ENCODE data around the gene NAA35.

DNA sequence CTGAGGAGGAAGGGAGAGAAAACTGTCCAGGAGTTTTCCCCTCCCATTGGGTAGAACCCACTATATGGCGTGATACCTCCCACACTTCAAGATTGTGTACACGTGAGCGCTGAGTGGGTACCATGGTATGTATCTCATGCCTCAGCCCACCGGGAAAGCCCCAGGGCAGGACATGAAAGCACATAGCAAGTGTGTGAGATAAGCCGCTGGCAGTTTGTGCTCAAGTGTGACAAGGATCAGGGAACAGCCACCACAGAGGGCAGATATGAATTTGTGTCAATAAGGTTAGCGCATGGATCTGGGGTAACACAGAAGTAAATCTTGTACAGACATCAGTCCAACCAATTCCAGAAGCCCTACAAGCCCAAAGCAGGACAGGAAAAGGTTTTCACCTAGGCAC lies 42.6 kb upstream of the NAA35 start:
- TF ChIP-seq, protein P1, sequence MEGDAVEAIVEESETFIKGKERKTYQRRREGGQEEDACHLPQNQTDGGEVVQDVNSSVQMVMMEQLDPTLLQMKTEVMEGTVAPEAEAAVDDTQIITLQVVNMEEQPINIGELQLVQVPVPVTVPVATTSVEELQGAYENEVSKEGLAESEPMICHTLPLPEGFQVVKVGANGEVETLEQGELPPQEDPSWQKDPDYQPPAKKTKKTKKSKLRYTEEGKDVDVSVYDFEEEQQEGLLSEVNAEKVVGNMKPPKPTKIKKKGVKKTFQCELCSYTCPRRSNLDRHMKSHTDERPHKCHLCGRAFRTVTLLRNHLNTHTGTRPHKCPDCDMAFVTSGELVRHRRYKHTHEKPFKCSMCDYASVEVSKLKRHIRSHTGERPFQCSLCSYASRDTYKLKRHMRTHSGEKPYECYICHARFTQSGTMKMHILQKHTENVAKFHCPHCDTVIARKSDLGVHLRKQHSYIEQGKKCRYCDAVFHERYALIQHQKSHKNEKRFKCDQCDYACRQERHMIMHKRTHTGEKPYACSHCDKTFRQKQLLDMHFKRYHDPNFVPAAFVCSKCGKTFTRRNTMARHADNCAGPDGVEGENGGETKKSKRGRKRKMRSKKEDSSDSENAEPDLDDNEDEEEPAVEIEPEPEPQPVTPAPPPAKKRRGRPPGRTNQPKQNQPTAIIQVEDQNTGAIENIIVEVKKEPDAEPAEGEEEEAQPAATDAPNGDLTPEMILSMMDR (IDR thresholded peaks at IDR 0.05; ENCODE audit: insufficient read depth, low read length), result no peak
- TF ChIP-seq POLR2AphosphoS5 (IDR thresholded peaks at IDR 0.05; ENCODE audit: low read depth) (no peak), GABPA (IDR thresholded peaks at IDR 0.05; ENCODE audit: low read depth) (no peak)
- TF ChIP-seq, protein P2, sequence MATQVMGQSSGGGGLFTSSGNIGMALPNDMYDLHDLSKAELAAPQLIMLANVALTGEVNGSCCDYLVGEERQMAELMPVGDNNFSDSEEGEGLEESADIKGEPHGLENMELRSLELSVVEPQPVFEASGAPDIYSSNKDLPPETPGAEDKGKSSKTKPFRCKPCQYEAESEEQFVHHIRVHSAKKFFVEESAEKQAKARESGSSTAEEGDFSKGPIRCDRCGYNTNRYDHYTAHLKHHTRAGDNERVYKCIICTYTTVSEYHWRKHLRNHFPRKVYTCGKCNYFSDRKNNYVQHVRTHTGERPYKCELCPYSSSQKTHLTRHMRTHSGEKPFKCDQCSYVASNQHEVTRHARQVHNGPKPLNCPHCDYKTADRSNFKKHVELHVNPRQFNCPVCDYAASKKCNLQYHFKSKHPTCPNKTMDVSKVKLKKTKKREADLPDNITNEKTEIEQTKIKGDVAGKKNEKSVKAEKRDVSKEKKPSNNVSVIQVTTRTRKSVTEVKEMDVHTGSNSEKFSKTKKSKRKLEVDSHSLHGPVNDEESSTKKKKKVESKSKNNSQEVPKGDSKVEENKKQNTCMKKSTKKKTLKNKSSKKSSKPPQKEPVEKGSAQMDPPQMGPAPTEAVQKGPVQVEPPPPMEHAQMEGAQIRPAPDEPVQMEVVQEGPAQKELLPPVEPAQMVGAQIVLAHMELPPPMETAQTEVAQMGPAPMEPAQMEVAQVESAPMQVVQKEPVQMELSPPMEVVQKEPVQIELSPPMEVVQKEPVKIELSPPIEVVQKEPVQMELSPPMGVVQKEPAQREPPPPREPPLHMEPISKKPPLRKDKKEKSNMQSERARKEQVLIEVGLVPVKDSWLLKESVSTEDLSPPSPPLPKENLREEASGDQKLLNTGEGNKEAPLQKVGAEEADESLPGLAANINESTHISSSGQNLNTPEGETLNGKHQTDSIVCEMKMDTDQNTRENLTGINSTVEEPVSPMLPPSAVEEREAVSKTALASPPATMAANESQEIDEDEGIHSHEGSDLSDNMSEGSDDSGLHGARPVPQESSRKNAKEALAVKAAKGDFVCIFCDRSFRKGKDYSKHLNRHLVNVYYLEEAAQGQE (IDR thresholded peaks at IDR 0.05; ENCODE audit: insufficient replicate concordance, low read depth), result no peak

All from HL-60 (cell line).